Stimulated activated CD4-positive, alpha-beta T cell treated with anti-CD3 and anti-CD28 coated beads, Interleukin-12 subunit alpha, Interleukin-12 subunit beta, amount 100 ng/mL, for 48 hours (primary cell): Measurements from ENCODE around the gene PPP2R5C.
A peak's percentile ranks its signal among the peaks of the same experiment; 100 is the strongest.
"Not testable (repeated sequence)": the region's sequence is repeated elsewhere in the genome, so short reads cannot be mapped to it uniquely, and the experiment has no call there.

Experiments used
- DNase-seq, 3 donors: peaks; one replicate each; pipeline ENCODE4 v3.0.0-alpha.2; 2020; ENCODE audit warnings: low read depth in 2 of 3, low spot score in 1 of 3

PPP2R5C gene

DNA sequence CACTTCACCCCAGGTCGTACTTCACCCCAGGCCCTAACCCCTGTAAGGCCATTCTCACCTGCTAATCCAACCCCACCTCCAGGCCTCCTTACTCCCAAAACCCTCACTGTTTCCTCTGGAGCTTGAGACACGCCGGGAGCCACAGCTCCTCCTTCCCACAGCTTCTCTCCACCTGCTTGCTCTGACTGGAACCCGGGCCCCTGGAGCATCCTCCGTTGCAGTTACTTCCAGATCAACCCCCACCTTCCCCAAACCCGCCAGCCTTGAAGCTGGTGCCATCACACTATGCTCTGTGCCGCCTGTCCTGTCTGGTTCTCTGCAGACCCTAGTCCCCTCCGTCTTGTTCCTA lies 34.6 kb upstream of the PPP2R5C start:
- no peak for DNase-seq

DNA sequence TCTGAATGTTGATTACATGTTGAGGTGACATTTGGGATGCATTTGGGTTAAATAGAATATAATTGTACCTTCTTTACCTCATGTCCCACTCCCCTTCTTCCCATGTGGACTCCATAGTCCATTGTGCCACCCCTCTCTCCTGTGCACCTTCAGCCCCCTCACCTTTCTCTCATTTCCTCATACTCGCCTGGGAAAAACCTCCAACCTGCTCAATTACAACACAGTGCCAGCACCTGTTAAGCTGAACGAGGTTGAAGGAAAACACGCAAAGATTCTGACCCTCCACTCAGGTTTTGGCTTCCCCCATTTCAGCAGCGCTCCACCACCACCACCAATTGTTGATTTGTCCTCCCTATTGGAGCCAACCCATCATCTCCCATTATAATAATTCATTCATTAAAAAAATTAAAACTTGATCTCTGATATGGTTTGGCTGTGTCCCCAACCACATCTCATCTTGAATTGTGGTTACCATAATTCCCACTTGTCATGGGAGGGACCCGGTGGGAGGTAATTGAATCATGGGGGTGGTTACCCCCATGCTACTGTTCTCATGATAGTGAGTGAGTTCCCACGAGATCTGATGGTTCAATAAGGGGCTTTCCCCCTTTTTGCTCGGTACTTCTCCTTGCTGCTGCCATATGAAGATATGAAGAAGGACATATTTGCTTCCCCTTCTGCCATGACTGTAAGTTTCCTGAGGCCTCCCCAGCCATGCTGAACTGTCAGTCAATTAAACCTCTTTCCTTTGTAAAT lies 33.7 kb upstream of the PPP2R5C start:
- no peak for DNase-seq

DNA sequence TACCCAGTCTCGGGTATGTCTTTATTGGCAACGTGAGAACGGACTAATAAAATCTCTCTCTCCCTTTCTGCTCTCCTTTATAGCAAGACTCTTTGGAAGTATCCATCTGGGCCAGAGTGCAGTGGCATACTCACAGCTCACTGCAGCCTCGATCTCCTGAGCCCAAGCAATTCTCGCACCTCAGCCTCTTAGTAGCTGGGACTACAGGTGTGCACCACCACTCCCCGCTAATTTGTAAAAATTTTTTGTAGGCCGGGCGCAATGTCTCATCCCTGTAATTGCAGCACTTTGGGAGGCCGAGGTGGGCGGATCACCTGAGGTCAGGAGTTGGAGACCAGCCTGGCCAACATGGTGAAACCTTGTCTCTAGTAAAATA lies 33.2 kb upstream of the PPP2R5C start:
- DNase-seq: no peak

- no peak for DNase-seq
Measured at GRCh38 chr14:101729382-101729781, 32.1 kb upstream of the PPP2R5C start.

GRCh38 chr14:101730157-101730556 lies 31.4 kb upstream of the PPP2R5C start:
- not testable (repeated sequence) for DNase-seq

DNA sequence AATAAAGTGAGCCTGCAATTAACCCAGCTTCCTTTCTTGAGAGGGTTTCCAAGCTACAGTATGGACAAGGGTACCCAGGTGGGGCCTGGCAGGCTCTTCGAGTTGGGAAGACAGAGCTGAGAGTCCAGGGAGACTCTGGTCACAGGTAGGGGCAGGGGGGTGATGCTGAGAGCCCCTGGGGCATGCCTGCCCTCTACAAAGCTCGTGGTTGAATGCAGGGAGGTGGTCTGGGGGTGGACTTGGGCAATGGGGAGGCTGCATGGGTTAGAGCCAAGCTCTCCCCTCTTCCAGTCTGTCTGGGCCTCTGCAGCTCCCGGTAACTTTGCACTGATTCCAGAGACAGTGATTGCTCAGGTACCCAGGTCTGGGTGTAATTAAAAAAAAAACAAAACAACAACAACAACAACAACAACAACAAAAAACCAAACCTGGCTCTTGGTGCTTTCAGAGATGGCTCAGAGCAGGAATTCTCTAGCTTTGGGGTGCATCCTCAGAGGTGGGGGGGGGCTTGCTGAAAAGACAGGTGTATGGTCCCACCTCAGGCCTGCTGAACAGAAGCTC lies 30.8 kb upstream of the PPP2R5C start:
- DNase-seq: no peak

DNA sequence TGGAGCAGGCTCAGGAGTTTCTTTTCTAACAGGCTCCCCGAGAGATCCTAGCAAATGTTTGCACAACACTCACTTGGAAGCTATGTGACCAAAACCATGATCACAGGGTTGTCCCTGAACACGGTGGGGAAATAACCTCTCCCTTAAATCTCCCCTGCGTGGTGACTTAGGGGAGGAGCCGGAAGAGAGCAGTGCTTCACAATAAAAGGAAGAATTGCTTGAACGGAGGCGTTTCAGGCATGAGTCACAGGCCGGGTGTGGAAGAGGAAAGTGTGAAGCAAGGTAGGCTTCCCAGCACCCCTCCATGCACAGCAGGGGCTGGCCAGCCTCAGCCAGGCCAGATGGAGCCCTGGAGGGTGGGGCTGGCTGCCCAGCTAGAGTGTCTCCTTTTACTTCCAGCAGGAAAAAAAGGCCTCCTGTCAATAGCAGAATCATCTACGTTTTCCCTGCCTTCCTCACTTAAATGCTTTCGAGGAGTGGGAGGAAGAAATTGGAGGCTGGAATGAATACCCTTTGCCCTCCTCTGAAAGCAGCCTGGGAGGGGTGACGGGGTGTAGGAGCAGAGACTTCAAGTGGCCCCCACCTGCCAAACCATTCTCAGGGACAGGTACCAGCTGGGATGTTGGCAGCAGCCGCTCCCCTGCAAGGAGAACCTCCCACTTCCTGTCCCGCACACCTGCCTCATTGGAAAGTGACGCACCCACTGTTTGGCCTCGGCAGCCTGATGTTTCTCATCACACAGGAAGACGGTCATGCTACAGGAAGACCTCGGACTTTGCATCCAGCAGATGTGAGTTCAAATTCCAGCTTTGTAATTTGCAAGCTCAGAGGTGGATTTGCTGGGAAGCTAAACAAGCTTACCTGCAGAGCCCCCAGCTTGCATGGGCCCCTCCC lies 30.1 kb upstream of the PPP2R5C start:
- DNase-seq: peak; percentile 80 to 86 (median 82)

GRCh38 chr14:101732118-101732517 lies 29.4 kb upstream of the PPP2R5C start:
- DNase-seq: no peak

GRCh38 chr14:101733211-101733610 lies 28.3 kb upstream of the PPP2R5C start:
- DNase-seq: no peak

DNA sequence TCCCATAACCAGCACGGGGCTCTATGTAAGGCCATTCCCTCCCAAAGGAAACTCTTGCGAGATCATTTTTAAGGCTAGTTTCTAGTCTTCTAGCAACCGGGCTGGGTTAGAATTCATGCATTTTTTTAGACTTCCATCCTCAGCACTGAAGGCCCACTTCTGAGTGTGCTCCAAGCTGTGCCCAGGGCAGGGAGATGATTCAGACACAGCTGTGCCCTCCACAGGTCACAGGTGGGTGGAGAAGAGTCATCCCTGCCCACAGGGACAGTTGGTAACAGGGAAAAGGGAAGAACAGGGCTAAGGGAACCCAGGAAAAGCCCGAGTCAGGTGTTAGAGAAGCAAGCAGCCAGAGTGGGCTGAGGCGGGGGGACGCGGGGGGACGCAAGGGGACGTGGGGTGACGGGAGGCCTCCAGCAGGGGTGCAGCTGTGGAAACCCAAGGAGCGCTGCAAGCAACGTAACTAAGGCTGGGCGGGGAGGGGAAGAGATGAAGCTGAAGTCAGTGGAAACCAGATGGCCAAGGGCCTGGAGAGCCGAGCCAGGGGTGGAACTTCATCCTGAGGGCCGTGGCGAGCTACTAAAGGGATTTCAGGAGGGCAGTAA lies 27.2 kb upstream of the PPP2R5C start:
- no peak for DNase-seq

DNA sequence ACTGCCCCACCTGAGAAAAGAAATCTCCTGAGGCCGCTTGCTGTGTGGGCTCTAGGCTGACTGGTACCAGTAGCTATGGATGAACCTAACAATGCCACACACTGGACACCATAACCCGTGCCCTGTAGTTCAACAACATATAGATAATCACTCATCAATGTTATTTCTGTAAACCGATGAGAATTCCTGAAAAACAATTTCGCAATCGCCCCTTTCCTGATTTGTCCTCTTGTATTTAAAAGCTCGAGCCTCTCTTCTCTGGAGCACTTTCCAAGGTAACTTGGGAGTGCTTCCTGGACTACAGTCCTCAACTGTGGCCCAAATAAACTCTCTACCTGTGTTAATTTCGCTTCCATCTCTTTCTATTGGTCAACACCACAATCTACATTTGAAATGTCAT lies 26.1 kb upstream of the PPP2R5C start:
- DNase-seq: no peak

- DNase-seq: no peak
Measured at GRCh38 chr14:101736071-101736470, 25.4 kb upstream of the PPP2R5C start.

- DNase-seq: no peak
Measured at GRCh38 chr14:101736585-101736984, 24.9 kb upstream of the PPP2R5C start.

DNA sequence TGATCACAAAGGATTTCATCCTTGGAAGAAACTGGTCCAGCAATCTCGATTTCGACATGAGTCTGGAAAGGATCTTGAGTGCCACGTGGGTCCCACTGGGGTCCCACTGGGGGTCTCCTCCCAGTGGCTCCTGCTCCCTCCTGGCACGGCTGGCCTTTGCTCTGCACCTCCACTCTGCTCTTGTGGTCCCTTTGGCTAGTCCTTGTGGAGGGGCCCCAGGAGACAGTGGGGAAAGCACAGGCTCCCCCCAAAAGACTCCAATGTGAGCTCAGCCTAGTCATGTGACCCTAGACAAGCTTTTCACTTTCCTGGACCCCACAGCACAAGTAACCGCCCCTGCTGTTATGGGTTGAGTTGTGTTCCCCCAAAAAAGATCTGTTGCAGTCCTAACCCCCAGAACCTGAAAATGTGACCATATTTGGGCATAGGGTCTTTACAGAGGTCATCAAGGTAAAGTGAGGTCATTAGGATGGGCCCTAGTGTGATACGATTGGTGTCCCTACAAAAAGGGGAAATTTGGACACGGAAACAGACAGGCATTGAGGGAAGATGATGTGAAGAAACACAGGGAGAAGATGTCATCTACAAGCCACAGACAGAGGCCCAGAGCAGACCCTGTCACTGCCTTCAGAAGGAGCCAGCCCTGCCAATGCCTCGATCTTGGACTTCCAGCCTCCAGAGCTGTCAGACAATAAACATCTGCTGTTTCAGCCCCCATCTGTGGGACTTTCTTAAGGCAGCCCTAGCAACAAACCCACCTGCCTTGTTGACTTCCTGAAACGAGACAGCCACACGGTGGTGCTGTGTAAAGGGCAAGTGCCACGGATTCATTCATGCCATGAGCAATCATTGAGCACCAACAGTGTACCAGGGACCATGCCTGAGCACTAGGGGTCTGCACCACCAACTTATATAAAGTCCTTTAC lies 23.8 kb upstream of the PPP2R5C start:
- DNase-seq: no peak

DNA sequence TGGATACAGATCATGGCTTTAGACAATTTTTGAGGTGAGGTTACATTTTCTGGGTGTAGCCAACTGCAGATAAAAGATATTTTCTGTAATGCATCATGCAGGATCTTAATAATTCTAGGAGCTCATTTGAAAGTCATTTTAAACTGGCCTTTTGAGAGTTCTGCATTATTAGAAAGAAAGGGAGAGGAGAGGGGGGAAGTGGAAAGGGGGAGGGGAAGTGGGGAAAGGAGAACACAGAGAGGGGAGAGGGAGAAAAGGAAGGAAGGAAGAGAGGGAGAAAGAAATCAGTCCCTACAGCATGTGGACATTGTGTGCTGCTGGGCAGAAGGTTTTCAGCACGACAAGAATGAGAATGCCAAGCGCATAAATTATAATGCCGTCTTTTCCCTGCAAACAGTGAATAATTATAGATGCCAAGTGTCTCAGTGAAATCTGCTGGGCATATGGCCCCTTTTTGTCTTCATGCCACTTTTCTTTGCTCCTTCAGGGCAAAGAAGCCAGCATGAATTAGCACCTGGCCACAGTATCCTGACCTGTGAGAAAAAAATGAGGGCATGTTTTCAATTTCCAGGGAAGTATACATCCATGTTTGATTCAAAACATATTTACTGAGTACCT lies 22.7 kb upstream of the PPP2R5C start:
- DNase-seq: no peak

GRCh38 chr14:101739446-101740141 lies 21.9 kb upstream of the PPP2R5C start:
- no peak for DNase-seq

- DNase-seq: no peak
Measured at GRCh38 chr14:101740981-101741380, 20.5 kb upstream of the PPP2R5C start.

- DNase-seq: no peak
Measured at GRCh38 chr14:101743701-101744100, 17.8 kb upstream of the PPP2R5C start.

DNA sequence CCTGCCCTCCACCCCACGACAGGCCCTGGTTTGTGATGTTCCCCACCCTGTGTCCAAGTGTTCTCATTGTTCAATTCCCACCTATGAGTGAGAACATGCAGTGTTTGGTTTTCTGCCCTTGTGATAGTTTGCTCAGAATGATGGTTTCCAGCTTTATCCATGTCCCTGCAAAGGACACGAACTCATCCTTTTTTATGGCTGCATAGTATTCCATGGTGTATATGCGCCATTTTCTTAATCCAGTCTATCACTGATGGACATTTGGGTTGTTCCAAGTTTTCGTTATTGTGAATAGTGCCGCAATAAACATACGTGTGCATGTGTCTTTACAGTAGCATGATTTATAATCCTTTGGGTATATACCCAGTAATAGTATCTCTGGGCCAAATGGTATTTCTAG lies 17.1 kb upstream of the PPP2R5C start:
- DNase-seq: not testable (repeated sequence)

DNA sequence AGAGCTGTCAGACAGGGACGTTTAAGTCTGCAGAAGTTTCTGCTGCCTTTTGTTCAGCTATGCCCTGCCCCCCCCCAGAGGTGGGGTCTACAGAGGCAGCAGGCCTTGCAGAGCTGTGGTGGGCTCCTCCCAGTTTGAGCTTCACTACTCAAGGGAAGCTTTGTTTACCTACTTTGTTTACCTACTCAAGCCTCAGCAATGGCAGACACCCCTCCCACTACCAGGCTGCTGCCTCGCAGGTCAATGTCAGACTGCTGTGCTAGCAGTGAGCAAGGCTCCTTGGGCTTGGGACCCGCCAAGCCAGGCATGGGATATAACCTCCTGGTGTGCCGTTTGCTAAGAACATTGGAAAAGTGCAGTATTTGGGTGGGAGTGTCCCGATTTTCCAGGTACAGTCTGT lies 11.8 kb upstream of the PPP2R5C start:
- DNase-seq: not testable (repeated sequence)
